Pancreas (tissue), 10 donors: ENCODE results near the gene LIMA1. TPM values are rescaled to one million over a fixed set of nuclear protein-coding genes. Genes with fewer than 3 reads are reported as not detected.
A peak's percentile ranks its signal among the peaks of the same experiment; 100 is the strongest.

Experiments
- ATAC-seq, 4 donors: fragments of 200-7000 bp; cut with Tn5 transposase; one replicate each; pipeline versions ENCODE4 v1.8.0 to v1.9.1; 2020; ENCODE audit warnings: mild to moderate bottlenecking in 4 of 4, moderate library complexity in 4 of 4
- DNase-seq, 6 donors: peaks; one replicate each; pipeline ENCODE4 v3.0.0-alpha.2; 2020
- FAIRE-seq: peaks from 2 replicates; lab custom pipeline; 2012; peaks lifted over from hg19 to GRCh38; lab: Jason Lieb, UNC
- H3K27ac ChIP-seq, 4 donors: fragments of 200-600 bp; sonication (generic); 1 replicate in 3 of 4; 2 replicates in 1 of 4; pipeline versions ENCODE4 v1.5.0 to v1.8.0; 2020
- H3K27me3 ChIP-seq, 4 donors: fragments of 200-600 bp; one replicate each; pipeline ENCODE4 v1.8.0; 2021
- H3K36me3 ChIP-seq, 3 donors: fragments of 200-600 bp; sonication (generic) in 1 of 3; one replicate each; pipeline versions ENCODE4 v1.5.0 to v1.8.0; 2020 to 2021
- H3K4me1 ChIP-seq, 3 donors: fragments of 200-600 bp; one replicate each; pipeline ENCODE4 v1.8.0; 2021
- H3K4me3 ChIP-seq, 4 donors: fragments of 200-600 bp; sonication (generic) in 2 of 4; one replicate each; pipeline versions ENCODE4 v1.5.0 to v1.8.0; 2020 to 2021
- H3K9me3 ChIP-seq, 4 donors: fragments of 200-600 bp; one replicate each; pipeline ENCODE4 v1.8.0; 2021
- CTCF ChIP-seq, 4 donors: fragments of 200-600 bp; sonication (generic) in 3 of 4; IDR thresholded peaks; one replicate each; pipeline versions ENCODE4 v1.5.0 to v1.8.0; 2021; ENCODE audit warnings: antibody characterized with exemption in 4 of 4
- WGBS, 2 donors: extraction: QIAGEN DNeasy Blood & Tissue Kit; methylation state at CpG; one replicate each; pipeline ENCODE4 v1.1.7; 2013; 5-methylcytosine and 5-hydroxymethylcytosine counted together
- intact Hi-C, 3 donors: fragments of 100-400 bp; cut with DNase I; formaldehyde crosslinking; loops; one replicate each; pipeline versions ENCODE4 v1.11.1 to v1.14.2; 2022
- polyA plus RNA-seq, 2 donors: library from polyadenylated mRNA; stranded (reverse); fragments of 200-250 nt; gene quantifications; one replicate each; pipeline ENCODE4 v1.2.3, GENCODE V29; 2013
- total RNA-seq, 6 donors: library from RNA; stranded (reverse); fragmentation: NEBNext Ultra II Directional in 4 of 6; extraction: Animal tissue kit (Norgen Biotek cat#: 25700) in 4 of 6; gene quantifications; one replicate each; pipeline versions ENCODE4 v1.2.1 to v1.2.4, GENCODE V29; 2021 to 2023
- donor health status: healthy with polysubstance abuse.
- donor health status: DM: no; HTN: no; CAD: no; lungs with moderate emphysema.
- donor health status: DM: no; HTN: no; CAD: no.
- donor health status: control.
- donor health status: control.
- donor health status: Bipolar disorder and iron deficiency.
- donor health status: DM: yes; HTN: yes; CAD: no.
- donor health status: DM: no; HTN: no; CAD: no.
- donor health status: DM: no; HTN: no; CAD: no.
- donor health status: DM: yes; HTN: yes; CAD: no.

LIMA1 gene
- total and polyA plus RNA-seq, 8 donors = 17.6 to 50.3 (median 25.1) TPM

- no peak overlapping the region for H3K4me3 ChIP-seq
- H3K9me3 ChIP-seq = no peaks in the 10 kb centered on the region
- ATAC-seq (no peak), DNase-seq (no peak), FAIRE-seq (no peak)
- intact Hi-C loops = no loop called here
- H3K4me1 ChIP-seq = peaks cover 7 to 35% (median 16%) of the 10 kb centered on the region in 3 donors
- no peaks in the 10 kb centered on the region for H3K36me3 ChIP-seq
- WGBS, 2 donors = 92 to 96% methylated on average over 1 of the region's 1 CpG
- TF ChIP-seq CTCF (IDR thresholded peaks at IDR 0.05) = no peak
- H3K27me3 ChIP-seq = no peaks in the 10 kb centered on the region
- H3K27ac ChIP-seq = peak overlapping the region in 2 of 4 donors; percentile 64 to 67
Measured at GRCh38 chr12:50242751-50243191, 40.5 kb downstream of the LIMA1 start.

GRCh38 chr12:50241178-50241577 is 42.1 kb downstream of the LIMA1 start:
- Histone ChIP-seq H3K27me3 (no peaks in the 10 kb centered on the region), H3K36me3 (peaks cover 0 to 6% (median 0%) of the 10 kb centered on the region in 3 donors), H3K27ac (peak overlapping the region in 2 of 4 donors; percentile 46 to 67), H3K4me1 (peaks cover 7 to 22% (median 16%) of the 10 kb centered on the region in 3 donors), H3K4me3 (no peak overlapping the region), H3K9me3 (no peaks in the 10 kb centered on the region)
- no peak for FAIRE-seq
- peak; percentile 41 to 80 (median 68) for ATAC-seq
- intact Hi-C loops = no loop called here
- no peak for TF ChIP-seq CTCF (IDR thresholded peaks at IDR 0.05)
- DNase-seq = no peak
- WGBS, 2 donors = 17 to 18% methylated on average over 1 of the region's 1 CpG

GRCh38 chr12:50240792-50241114 is 42.6 kb downstream of the LIMA1 start:
- Histone ChIP-seq H3K4me1 (peaks cover 7 to 22% (median 16%) of the 10 kb centered on the region in 3 donors), H3K27me3 (no peaks in the 10 kb centered on the region), H3K9me3 (no peaks in the 10 kb centered on the region), H3K36me3 (peaks cover 0 to 6% (median 0%) of the 10 kb centered on the region in 3 donors), H3K27ac (peak overlapping the region in 2 of 4 donors; percentile 46 to 67), H3K4me3 (no peak overlapping the region)
- FAIRE-seq (no peak), DNase-seq (no peak), ATAC-seq (peak in 1 of 4 donors; percentile 8)
- TF ChIP-seq CTCF (IDR thresholded peaks at IDR 0.05) = no peak
- WGBS, 2 donors = 39 to 52% methylated on average over 1 of the region's 1 CpG
- intact Hi-C loops = no loop called here

- DNase-seq = no peak
- intact Hi-C loops = no loop called here
- peaks cover 7 to 22% (median 16%) of the 10 kb centered on the region in 3 donors for H3K4me1 ChIP-seq
- H3K27me3 ChIP-seq = no peaks in the 10 kb centered on the region
- no peak for ATAC-seq
- no peak for FAIRE-seq
- no peak for TF ChIP-seq CTCF (IDR thresholded peaks at IDR 0.05)
- H3K9me3 ChIP-seq = no peaks in the 10 kb centered on the region
- H3K27ac ChIP-seq = peak overlapping the region in 2 of 4 donors; percentile 46 to 67
- peaks cover 0 to 6% (median 0%) of the 10 kb centered on the region in 3 donors for H3K36me3 ChIP-seq
- 88 to 90% methylated on average over 7 of the region's 7 CpGs for WGBS, 2 donors
- no peak overlapping the region for H3K4me3 ChIP-seq
Measured at GRCh38 chr12:50240096-50240791, 43.1 kb downstream of the LIMA1 start.

GRCh38 chr12:50239355-50239891 is 43.9 kb downstream of the LIMA1 start:
- H3K27me3 ChIP-seq = no peaks in the 10 kb centered on the region
- no peak overlapping the region for H3K4me3 ChIP-seq
- ATAC-seq (no peak), FAIRE-seq (no peak), DNase-seq (no peak)
- H3K4me1 ChIP-seq = peaks cover 7 to 22% (median 16%) of the 10 kb centered on the region in 3 donors
- WGBS, 2 donors = 91 to 96% methylated on average over 10 of the region's 10 CpGs
- intact Hi-C loops = no loop called here
- H3K9me3 ChIP-seq = no peaks in the 10 kb centered on the region
- TF ChIP-seq CTCF (IDR thresholded peaks at IDR 0.05) = no peak
- peaks cover 0 to 6% (median 0%) of the 10 kb centered on the region in 3 donors for H3K36me3 ChIP-seq
- no peak overlapping the region for H3K27ac ChIP-seq
